GM10248 (cell line): Measurements from ENCODE around the gene B4GALT5.

Experiments used
- CTCF ChIA-PET: fragments of 300-600 bp; sonication (Branson Sonifier 250); formaldehyde crosslinking; extraction: SDS; loops from one replicate; lab custom pipeline; 2021; ENCODE audit warnings: antibody characterized with exemption; lab: Yijun Ruan, JAX
- POLR2A ChIA-PET: fragments of 350-650 bp; sonication (Branson Sonifier 250); formaldehyde crosslinking; extraction: SDS; loops from one replicate; lab custom pipeline; 2020; ENCODE audit warnings: antibody characterized with exemption; lab: Yijun Ruan, JAX
- DNase-seq: peaks from one replicate; pipeline ENCODE4 v3.0.0; 2012; ENCODE audit errors: extremely low spot score
- TF ChIP-seq, protein P1 (sequence below): IDR thresholded peaks from 2 replicates; pipeline ENCODE4 v1.5.1; 2012; ENCODE audit warnings: mild to moderate bottlenecking, low read depth; ENCODE audit errors: extremely low read depth, missing control alignments, control extremely low read depth

The B4GALT5 gene

DNA sequence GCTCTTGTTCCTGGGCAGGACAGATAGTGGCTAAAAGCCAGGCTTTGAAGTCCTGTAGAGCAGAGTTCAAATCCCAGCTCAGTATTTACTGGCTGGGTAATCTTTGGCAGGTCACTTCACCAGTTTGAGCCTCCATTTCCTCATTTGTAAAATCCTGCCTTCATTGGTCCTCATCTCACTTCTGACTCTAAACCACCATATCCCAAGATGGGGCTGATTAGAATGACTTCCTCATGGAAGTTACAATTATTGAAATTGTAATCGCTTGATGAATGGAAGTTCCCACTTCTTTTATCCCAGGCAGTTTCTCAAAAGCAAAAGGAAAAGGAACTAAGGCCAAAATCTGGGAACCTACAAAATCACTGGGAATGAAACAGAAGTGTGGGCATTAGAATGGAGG, 35.9 kb upstream of the B4GALT5 start:
- ChIA-PET CTCF (interaction anchor here (1.2 to 1.6 kb wide), 2 partner anchors 9 to 119 kb away, joined by 3 read pairs; no protein-coding TSS in a partner anchor), POLR2A (interaction anchor here (0.7 kb wide), 1 partner anchor 1194 kb away, joined by 4 read pairs; no protein-coding TSS in a partner anchor)
- no peak for DNase-seq
- TF ChIP-seq, protein P1, sequence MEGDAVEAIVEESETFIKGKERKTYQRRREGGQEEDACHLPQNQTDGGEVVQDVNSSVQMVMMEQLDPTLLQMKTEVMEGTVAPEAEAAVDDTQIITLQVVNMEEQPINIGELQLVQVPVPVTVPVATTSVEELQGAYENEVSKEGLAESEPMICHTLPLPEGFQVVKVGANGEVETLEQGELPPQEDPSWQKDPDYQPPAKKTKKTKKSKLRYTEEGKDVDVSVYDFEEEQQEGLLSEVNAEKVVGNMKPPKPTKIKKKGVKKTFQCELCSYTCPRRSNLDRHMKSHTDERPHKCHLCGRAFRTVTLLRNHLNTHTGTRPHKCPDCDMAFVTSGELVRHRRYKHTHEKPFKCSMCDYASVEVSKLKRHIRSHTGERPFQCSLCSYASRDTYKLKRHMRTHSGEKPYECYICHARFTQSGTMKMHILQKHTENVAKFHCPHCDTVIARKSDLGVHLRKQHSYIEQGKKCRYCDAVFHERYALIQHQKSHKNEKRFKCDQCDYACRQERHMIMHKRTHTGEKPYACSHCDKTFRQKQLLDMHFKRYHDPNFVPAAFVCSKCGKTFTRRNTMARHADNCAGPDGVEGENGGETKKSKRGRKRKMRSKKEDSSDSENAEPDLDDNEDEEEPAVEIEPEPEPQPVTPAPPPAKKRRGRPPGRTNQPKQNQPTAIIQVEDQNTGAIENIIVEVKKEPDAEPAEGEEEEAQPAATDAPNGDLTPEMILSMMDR = no peak

DNA sequence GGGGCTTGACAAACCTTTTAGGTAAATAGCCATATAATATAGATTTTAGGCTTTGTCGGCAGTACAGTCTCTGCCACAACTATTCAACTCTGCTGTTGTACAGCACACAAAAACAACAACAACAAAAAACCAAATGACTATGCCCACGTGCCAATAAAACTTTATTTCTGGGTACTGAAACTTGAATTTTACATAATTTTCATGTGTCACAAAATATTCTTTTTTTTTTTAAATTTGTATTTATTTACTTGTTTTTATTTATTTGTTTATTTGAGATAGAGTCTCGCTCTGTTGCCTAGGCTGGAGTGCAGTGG, 34.8 kb upstream of the B4GALT5 start:
- DNase-seq = no peak
- CTCF ChIA-PET = interaction anchor here (1.0 to 1.8 kb wide), 3 partner anchors 35 to 140 kb away, joined by 3 to 5 read pairs (median 4); partner anchors contain the start of gene B4GALT5
- TF ChIP-seq, protein P1 = no peak
- POLR2A ChIA-PET = no interaction called here

DNA sequence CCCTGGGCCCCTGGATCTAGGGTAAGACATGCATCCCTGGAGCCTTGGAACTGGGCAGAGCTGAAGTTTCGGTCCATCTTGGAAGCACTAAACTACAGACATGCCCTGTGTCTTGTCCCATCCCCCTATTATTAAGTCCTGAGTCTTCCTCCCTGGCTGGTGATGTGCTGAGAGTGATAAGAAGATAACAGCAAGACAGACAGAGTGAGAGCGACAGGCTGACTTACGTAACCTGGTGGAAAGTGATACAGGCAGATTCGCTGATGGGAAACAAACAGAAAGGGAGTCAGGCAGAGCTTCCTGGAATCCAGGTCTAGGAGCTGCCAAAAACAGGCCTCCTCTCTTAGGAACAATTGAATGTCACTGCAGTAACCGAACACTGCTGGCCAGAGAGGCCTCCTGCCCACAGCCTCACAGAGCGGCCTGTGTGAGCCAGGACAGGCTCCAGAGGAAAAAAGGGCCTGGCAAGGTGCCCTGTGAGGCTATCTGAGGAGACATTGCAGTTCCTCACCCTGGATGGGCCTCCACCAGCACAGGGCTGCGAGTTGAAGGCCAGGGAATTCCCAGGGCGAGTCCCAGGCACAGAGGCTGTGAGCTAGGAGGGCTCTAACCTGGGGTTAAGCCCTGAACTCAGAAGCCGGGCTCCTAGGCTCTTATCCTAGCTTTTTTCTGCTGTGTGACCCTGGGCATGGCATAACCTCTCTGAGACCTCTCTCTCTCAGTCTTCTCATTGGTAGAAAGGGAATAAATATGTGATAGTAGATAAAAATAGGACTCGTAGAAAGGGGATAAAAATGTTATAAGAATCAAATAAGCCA, 34.2 kb upstream of the B4GALT5 start:
- no peak for DNase-seq
- TF ChIP-seq, protein P1 = no peak
- ChIA-PET CTCF (interaction anchor here (1.0 to 1.8 kb wide), 6 partner anchors 11 to 140 kb away, joined by 3 to 5 read pairs (median 4); partner anchors contain the start of gene B4GALT5), POLR2A (no interaction called here)

DNA sequence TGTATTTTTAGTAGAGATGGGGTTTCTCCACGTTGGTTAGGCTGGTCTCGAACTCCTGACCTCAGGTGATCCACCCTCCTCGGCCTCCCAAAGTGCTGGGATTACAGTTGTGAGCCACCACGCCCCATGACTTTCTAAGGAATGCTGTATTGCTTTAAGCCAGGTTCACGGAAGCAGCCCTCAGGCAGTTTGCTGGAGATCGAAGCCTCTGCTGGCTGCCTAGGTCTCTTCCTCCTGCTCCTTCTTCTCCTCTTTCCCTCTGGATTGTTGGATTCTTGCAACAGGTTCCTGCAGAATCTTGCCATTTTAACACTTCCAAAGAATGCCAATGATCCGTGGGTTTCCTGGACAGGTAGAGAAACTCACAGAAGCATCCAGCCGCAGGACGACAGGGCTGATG, 29.3 kb upstream of the B4GALT5 start:
- POLR2A ChIA-PET = no interaction called here
- CTCF ChIA-PET = no interaction called here
- DNase-seq = no peak
- TF ChIP-seq, protein P1 = no peak

DNA sequence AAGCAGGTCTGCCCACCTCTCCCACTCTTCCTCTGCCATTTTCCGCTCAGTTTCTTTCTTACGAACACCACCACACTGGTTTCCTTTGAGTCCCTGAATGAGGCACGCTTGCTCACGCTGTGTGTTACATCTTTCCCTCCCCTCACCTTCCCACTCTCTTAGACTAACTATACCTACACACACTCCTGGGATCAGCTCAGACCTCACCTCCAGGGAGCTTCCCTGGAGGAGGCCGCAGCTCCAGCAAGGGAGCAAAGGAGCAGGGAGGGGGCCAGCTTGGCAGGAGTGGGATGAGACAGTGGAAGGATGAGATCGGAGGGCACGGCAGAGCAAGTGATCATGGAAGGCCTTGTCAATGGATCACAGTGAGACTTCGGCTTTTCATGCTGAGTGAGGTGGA, 28.3 kb upstream of the B4GALT5 start:
- no peak for DNase-seq
- POLR2A ChIA-PET = no interaction called here
- TF ChIP-seq, protein P1 = no peak
- CTCF ChIA-PET = interaction anchor here (1.3 to 1.7 kb wide), 2 partner anchors 10 to 24 kb away, joined by 4 read pairs; no protein-coding TSS in a partner anchor

DNA sequence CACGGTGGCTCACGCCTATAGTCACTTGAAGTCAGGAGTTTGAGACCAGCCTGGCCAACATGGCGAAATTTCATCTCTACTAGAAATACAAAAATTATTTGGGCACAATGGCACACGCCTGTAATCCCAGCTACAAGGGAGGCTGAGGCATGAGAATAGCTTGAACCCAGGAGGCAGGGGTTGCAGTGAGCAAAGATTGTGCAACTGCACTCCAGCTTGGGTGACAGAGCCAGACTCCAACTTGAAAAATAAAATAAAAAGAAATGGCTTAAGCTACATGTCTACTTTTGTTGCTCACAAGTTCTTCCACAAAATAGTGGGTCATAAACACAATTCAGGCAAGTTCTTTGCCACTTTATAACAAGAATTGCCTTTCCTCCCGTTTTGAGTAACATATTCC, 27.1 kb upstream of the B4GALT5 start:
- CTCF ChIA-PET = interaction anchor here (0.9 to 1.8 kb wide), 6 partner anchors 9 to 83 kb away, joined by 3 to 6 read pairs (median 4); no protein-coding TSS in a partner anchor
- TF ChIP-seq, protein P1 = no peak
- POLR2A ChIA-PET = no interaction called here
- DNase-seq = no peak
